Measurements from ENCODE around the gene DOCK8. TPM values are rescaled to one million over a fixed set of nuclear protein-coding genes. Genes with fewer than 3 reads are reported as not detected.
A peak's percentile ranks its signal among the peaks of the same experiment; 100 is the strongest.

Gene DOCK8
- total and polyA plus RNA-seq, 4 experiments from 2014 or later: 31.0 to 315 (median 200) TPM

DNA sequence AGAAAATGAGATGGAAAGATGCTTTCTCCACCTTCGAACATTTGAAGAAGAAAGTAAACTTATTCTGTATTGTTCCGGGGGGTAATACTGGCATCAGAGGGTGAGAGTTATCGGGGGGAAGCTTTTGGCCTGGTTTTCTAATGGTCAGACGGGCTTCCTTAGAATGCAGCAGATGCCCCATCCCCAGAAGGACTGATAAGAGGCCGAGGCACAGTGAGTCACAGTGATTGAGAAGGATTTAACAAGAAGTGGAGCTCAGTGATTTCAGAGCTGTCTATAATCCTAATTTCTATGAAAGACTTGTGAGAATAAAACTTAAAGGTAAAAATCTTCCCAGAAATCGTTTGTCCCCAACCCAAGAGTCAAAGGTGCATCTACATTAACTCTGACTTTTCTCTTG is 123.9 kb downstream of the DOCK8 start:
- peaks cover 77% of the 10 kb centered on the region for H3K36me3 ChIP-seq (ENCODE audit: insufficient read depth, low read length)
- Mint-ChIP-seq H3K27me3 (no peaks in the 10 kb centered on the region), H3K36me3 (peaks cover 72 to 88% of the 10 kb centered on the region in 2 donors), H3K4me3 (no peak overlapping the region), H3K4me1 (peaks cover 8 to 20% (median 14%) of the 10 kb centered on the region in 4 donors), H3K27ac (peak overlapping the region in 4 of 7 donors; percentile 14 to 80 (median 34)), H3K9me3 (no peaks in the 10 kb centered on the region)
- ChIA-PET CTCF (ENCODE audit: partially characterized antibody) (no interaction called here), POLR2A (ENCODE audit: partially characterized antibody) (no interaction called here)
- H3K4me3 ChIP-seq (ENCODE audit: low read length in 2 of 2): no peak overlapping the region
- no peak for DNase-seq
- no peak overlapping the region for H3K27ac ChIP-seq (ENCODE audit: low read depth, low read length)
- H3K4me1 ChIP-seq (ENCODE audit: insufficient read depth, low read length): peaks cover 11% of the 10 kb centered on the region
- H3K27me3 ChIP-seq (ENCODE audit: insufficient read depth, low read length): no peaks in the 10 kb centered on the region
- intact Hi-C loops (cut with micrococcal nuclease): no loop called here
- H3K9me3 ChIP-seq (ENCODE audit: control insufficient read depth in 1 of 2, low read length in 2 of 2): no peaks in the 10 kb centered on the region

GRCh38 chr9:341634-342421 is 127.2 kb downstream of the DOCK8 start:
- peaks cover 62 to 89% of the 10 kb centered on the region in 2 donors for H3K36me3 Mint-ChIP-seq
- H3K4me1 ChIP-seq (ENCODE audit: insufficient read depth, low read length): no peaks in the 10 kb centered on the region
- H3K27me3 Mint-ChIP-seq: no peaks in the 10 kb centered on the region
- POLR2A ChIA-PET (ENCODE audit: partially characterized antibody): interaction anchor here (1.0 kb wide), 1 partner anchor 9 kb away, joined by 3 read pairs; no protein-coding TSS in a partner anchor
- H3K4me3 ChIP-seq (ENCODE audit: low read length in 2 of 2): no peak overlapping the region
- peak overlapping the region in 5 of 7 donors; percentile 2 to 52 (median 6) for H3K27ac Mint-ChIP-seq
- no peaks in the 10 kb centered on the region for H3K9me3 ChIP-seq (ENCODE audit: control insufficient read depth in 1 of 2, low read length in 2 of 2)
- no peak overlapping the region for H3K4me3 Mint-ChIP-seq
- CTCF ChIA-PET (ENCODE audit: partially characterized antibody): no interaction called here
- no peak for DNase-seq
- peaks cover 72% of the 10 kb centered on the region for H3K36me3 ChIP-seq (ENCODE audit: insufficient read depth, low read length)
- H3K27ac ChIP-seq (ENCODE audit: low read depth, low read length): no peak overlapping the region
- H3K9me3 Mint-ChIP-seq: no peaks in the 10 kb centered on the region
- H3K27me3 ChIP-seq (ENCODE audit: insufficient read depth, low read length): no peaks in the 10 kb centered on the region
- intact Hi-C loops (cut with micrococcal nuclease): no loop called here
- H3K4me1 Mint-ChIP-seq: peaks cover 0 to 4% (median 0%) of the 10 kb centered on the region in 4 donors

- no peak overlapping the region for H3K27ac ChIP-seq (ENCODE audit: low read depth, low read length)
- Mint-ChIP-seq H3K9me3 (no peaks in the 10 kb centered on the region), H3K27ac (peak overlapping the region in 2 of 7 donors; percentile 50 to 68), H3K4me3 (no peak overlapping the region), H3K36me3 (peaks cover 53 to 91% of the 10 kb centered on the region in 2 donors), H3K4me1 (peaks cover 7 to 14% (median 12%) of the 10 kb centered on the region in 4 donors), H3K27me3 (no peaks in the 10 kb centered on the region)
- no peak overlapping the region for H3K4me3 ChIP-seq (ENCODE audit: low read length in 2 of 2)
- no peak for DNase-seq
- ChIA-PET POLR2A (ENCODE audit: partially characterized antibody) (no interaction called here), CTCF (ENCODE audit: partially characterized antibody) (no interaction called here)
- H3K9me3 ChIP-seq (ENCODE audit: control insufficient read depth in 1 of 2, low read length in 2 of 2): no peaks in the 10 kb centered on the region
- H3K27me3 ChIP-seq (ENCODE audit: insufficient read depth, low read length): no peaks in the 10 kb centered on the region
- peaks cover 72% of the 10 kb centered on the region for H3K36me3 ChIP-seq (ENCODE audit: insufficient read depth, low read length)
- intact Hi-C loops (cut with micrococcal nuclease): no loop called here
- no peaks in the 10 kb centered on the region for H3K4me1 ChIP-seq (ENCODE audit: insufficient read depth, low read length)
Measured at GRCh38 chr9:343773-344172, 129.1 kb downstream of the DOCK8 start.

- Histone ChIP-seq H3K36me3 (ENCODE audit: insufficient read depth, low read length) (peaks cover 78% of the 10 kb centered on the region), H3K27me3 (ENCODE audit: insufficient read depth, low read length) (no peaks in the 10 kb centered on the region), H3K27ac (ENCODE audit: low read depth, low read length) (no peak overlapping the region), H3K4me1 (ENCODE audit: insufficient read depth, low read length) (peaks cover 19% of the 10 kb centered on the region), H3K4me3 (ENCODE audit: low read length in 2 of 2) (no peak overlapping the region), H3K9me3 (ENCODE audit: control insufficient read depth in 1 of 2, low read length in 2 of 2) (no peaks in the 10 kb centered on the region)
- POLR2A ChIA-PET (ENCODE audit: partially characterized antibody): no interaction called here
- H3K27me3 Mint-ChIP-seq: no peaks in the 10 kb centered on the region
- peak overlapping the region in 3 of 7 donors; percentile 27 to 82 (median 65) for H3K27ac Mint-ChIP-seq
- CTCF ChIA-PET (ENCODE audit: partially characterized antibody): interaction anchor here (1.2 kb wide), 1 partner anchor 418 kb away, joined by 3 read pairs; no protein-coding TSS in a partner anchor
- H3K4me1 Mint-ChIP-seq: peaks cover 19 to 36% (median 33%) of the 10 kb centered on the region in 4 donors
- no peak overlapping the region for H3K4me3 Mint-ChIP-seq
- peaks cover 52 to 95% of the 10 kb centered on the region in 2 donors for H3K36me3 Mint-ChIP-seq
- no peak for DNase-seq
- no peaks in the 10 kb centered on the region for H3K9me3 Mint-ChIP-seq
- intact Hi-C loops (cut with micrococcal nuclease): no loop called here
Measured at GRCh38 chr9:346111-346571, 131.5 kb downstream of the DOCK8 start.

- peaks cover 54 to 93% of the 10 kb centered on the region in 2 donors for H3K36me3 Mint-ChIP-seq
- H3K4me1 Mint-ChIP-seq: peaks cover 24 to 48% (median 41%) of the 10 kb centered on the region in 4 donors
- H3K27ac Mint-ChIP-seq: peak overlapping the region in 5 of 7 donors; percentile 12 to 63 (median 28)
- no peaks in the 10 kb centered on the region for H3K27me3 ChIP-seq (ENCODE audit: insufficient read depth, low read length)
- DNase-seq: no peak
- H3K4me1 ChIP-seq (ENCODE audit: insufficient read depth, low read length): peaks cover 23% of the 10 kb centered on the region
- H3K9me3 Mint-ChIP-seq: no peaks in the 10 kb centered on the region
- intact Hi-C loops (cut with micrococcal nuclease): no loop called here
- no peaks in the 10 kb centered on the region for H3K27me3 Mint-ChIP-seq
- peaks cover 79% of the 10 kb centered on the region for H3K36me3 ChIP-seq (ENCODE audit: insufficient read depth, low read length)
- POLR2A ChIA-PET (ENCODE audit: partially characterized antibody): no interaction called here
- H3K9me3 ChIP-seq (ENCODE audit: control insufficient read depth in 1 of 2, low read length in 2 of 2): no peaks in the 10 kb centered on the region
- H3K4me3 ChIP-seq (ENCODE audit: low read length in 2 of 2): no peak overlapping the region
- no peak overlapping the region for H3K4me3 Mint-ChIP-seq
- CTCF ChIA-PET (ENCODE audit: partially characterized antibody): no interaction called here
- H3K27ac ChIP-seq (ENCODE audit: low read depth, low read length): no peak overlapping the region
Measured at GRCh38 chr9:347667-348292, 133.1 kb downstream of the DOCK8 start.

- no peaks in the 10 kb centered on the region for H3K9me3 Mint-ChIP-seq
- H3K27me3 Mint-ChIP-seq: no peaks in the 10 kb centered on the region
- peak in 2 of 5 donors; percentile 5 to 10 for DNase-seq
- Histone ChIP-seq H3K27me3 (ENCODE audit: insufficient read depth, low read length) (no peaks in the 10 kb centered on the region), H3K4me3 (ENCODE audit: low read length in 2 of 2) (no peak overlapping the region), H3K4me1 (ENCODE audit: insufficient read depth, low read length) (peaks cover 23% of the 10 kb centered on the region), H3K36me3 (ENCODE audit: insufficient read depth, low read length) (peaks cover 80% of the 10 kb centered on the region), H3K27ac (ENCODE audit: low read depth, low read length) (no peak overlapping the region), H3K9me3 (ENCODE audit: control insufficient read depth in 1 of 2, low read length in 2 of 2) (no peaks in the 10 kb centered on the region)
- peaks cover 28 to 65% (median 48%) of the 10 kb centered on the region in 4 donors for H3K4me1 Mint-ChIP-seq
- H3K36me3 Mint-ChIP-seq: peaks cover 52 to 90% of the 10 kb centered on the region in 2 donors
- ChIA-PET POLR2A (ENCODE audit: partially characterized antibody) (interaction anchor here (1.2 kb wide), 1 partner anchor 8 kb away, joined by 3 read pairs; no protein-coding TSS in a partner anchor), CTCF (ENCODE audit: partially characterized antibody) (no interaction called here)
- H3K4me3 Mint-ChIP-seq: peak overlapping the region in 7 of 8 donors; percentile 16 to 72 (median 52)
- H3K27ac Mint-ChIP-seq: peak overlapping the region; percentile 73 to 93 (median 88)
- intact Hi-C loops (cut with micrococcal nuclease): no loop called here
Measured at GRCh38 chr9:350384-350783, 135.7 kb downstream of the DOCK8 start.

DNA sequence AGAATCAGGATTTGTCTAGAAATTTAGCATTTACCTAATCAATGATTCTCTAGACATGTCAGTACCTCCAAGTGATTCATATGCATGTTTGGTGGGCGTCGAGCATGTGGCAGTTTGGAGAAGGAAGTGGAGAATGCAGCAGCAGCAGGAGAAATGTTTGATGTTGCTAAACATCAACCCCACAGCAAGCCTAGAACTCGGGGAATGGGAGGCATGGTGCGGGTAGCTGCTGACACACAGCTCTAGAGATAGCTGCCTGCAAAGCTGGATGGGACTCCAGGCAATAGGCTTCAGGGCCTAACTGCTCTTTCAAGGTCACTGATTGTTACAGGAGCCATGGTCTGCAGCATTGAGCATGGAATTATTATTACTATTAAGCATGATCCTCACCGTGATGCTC is 137.3 kb downstream of the DOCK8 start:
- Mint-ChIP-seq H3K27me3 (no peaks in the 10 kb centered on the region), H3K4me3 (no peak overlapping the region), H3K36me3 (peaks cover 48 to 85% of the 10 kb centered on the region in 2 donors), H3K27ac (peak overlapping the region; percentile 29 to 93 (median 78)), H3K4me1 (peaks cover 35 to 69% (median 51%) of the 10 kb centered on the region in 4 donors), H3K9me3 (no peaks in the 10 kb centered on the region)
- intact Hi-C loops (cut with micrococcal nuclease): no loop called here
- ChIA-PET POLR2A (ENCODE audit: partially characterized antibody) (no interaction called here), CTCF (ENCODE audit: partially characterized antibody) (no interaction called here)
- Histone ChIP-seq H3K27me3 (ENCODE audit: insufficient read depth, low read length) (no peaks in the 10 kb centered on the region), H3K4me3 (ENCODE audit: low read length in 2 of 2) (no peak overlapping the region), H3K36me3 (ENCODE audit: insufficient read depth, low read length) (peaks cover 67% of the 10 kb centered on the region), H3K4me1 (ENCODE audit: insufficient read depth, low read length) (peaks cover 23% of the 10 kb centered on the region), H3K27ac (ENCODE audit: low read depth, low read length) (no peak overlapping the region), H3K9me3 (ENCODE audit: control insufficient read depth in 1 of 2, low read length in 2 of 2) (no peaks in the 10 kb centered on the region)
- no peak for DNase-seq

Measured in CD4-positive, alpha-beta memory T cell (primary cell).